GM12878 (cell line): ENCODE results near the gene PAQR9. TPM values are rescaled to one million over a fixed set of nuclear protein-coding genes. Genes with fewer than 3 reads are reported as not detected.
A peak's percentile ranks its signal among the peaks of the same experiment; 100 is the strongest.

Source experiments
- BHLHE40 ChIP-seq, 2 experiments: fragments of 450-650 bp in 1 of 2; IDR thresholded peaks; 2 replicates each; pipeline ENCODE4 v1.6.1; 2011 to 2017; ENCODE audit warnings: low read depth in 2 of 2, borderline replicate concordance in 1 of 2, improper control_type of control experiment in 1 of 2, low read length in 1 of 2, mild to moderate bottlenecking in 1 of 2
- BMI1 ChIP-seq: fragments of 450-650 bp; IDR thresholded peaks from 2 replicates; pipeline ENCODE4 v1.6.1; 2016; ENCODE audit warnings: mild to moderate bottlenecking, moderate library complexity, borderline replicate concordance
- EZH2 ChIP-seq: IDR thresholded peaks from 2 replicates; pipeline ENCODE4 v1.6.1; 2012; ENCODE audit warnings: low read depth, mild to moderate bottlenecking, control low read depth, inconsistent platforms, low read length, borderline replicate concordance; ENCODE audit not compliant: control insufficient read depth
- IKZF1 ChIP-seq: fragments of 450-650 bp; conservative IDR thresholded peaks from 2 replicates; pipeline ENCODE4 v1.6.1; 2017; ENCODE audit warnings: antibody characterized with exemption, mild to moderate bottlenecking
- MTA2 ChIP-seq: fragments of 450-650 bp; IDR thresholded peaks from 2 replicates; pipeline ENCODE4 v1.6.1; 2016; ENCODE audit warnings: low read depth, mild to moderate bottlenecking, moderate library complexity
- MYB ChIP-seq: fragments of 150-350 bp; IDR thresholded peaks from 2 replicates; pipeline ENCODE4 v1.6.1; 2014; ENCODE audit warnings: mild to moderate bottlenecking, low read depth, low read length, borderline replicate concordance
- NFYB ChIP-seq: IDR thresholded peaks from 2 replicates; pipeline ENCODE4 v1.6.1; 2011; ENCODE audit warnings: low read depth, mild to moderate bottlenecking, low read length, improper control_type of control experiment, moderate library complexity; ENCODE audit not compliant: insufficient read depth
- NR2C1 ChIP-seq: fragments of 450-650 bp; IDR thresholded peaks from 2 replicates; pipeline ENCODE4 v1.6.1; 2017; ENCODE audit warnings: antibody characterized with exemption, mild to moderate bottlenecking, moderate library complexity
- NRF1 ChIP-seq: conservative IDR thresholded peaks from 2 replicates; pipeline ENCODE4 v1.6.1; 2011; ENCODE audit warnings: mild to moderate bottlenecking, low read depth, low read length, improper control_type of control experiment
- PBX3 ChIP-seq: IDR thresholded peaks from 2 replicates; pipeline ENCODE4 v1.6.1; 2011; ENCODE audit warnings: mild to moderate bottlenecking, low read depth, low read length, moderate library complexity; ENCODE audit not compliant: insufficient replicate concordance
- POLR2AphosphoS5 ChIP-seq: IDR thresholded peaks from 2 replicates; pipeline ENCODE4 v1.6.1; 2011; ENCODE audit warnings: mild to moderate bottlenecking, low read length, inconsistent platforms
- POU2F2 ChIP-seq: IDR thresholded peaks from 3 replicates; pipeline ENCODE4 v1.6.1; 2011; ENCODE audit warnings: low read depth, mild to moderate bottlenecking, low read length, borderline replicate concordance
- RAD51 ChIP-seq: fragments of 450-650 bp; IDR thresholded peaks from 2 replicates; pipeline ENCODE4 v1.6.1; 2016; ENCODE audit warnings: moderate library complexity, mild to moderate bottlenecking, inconsistent platforms
- RBBP5 ChIP-seq: fragments of 200-600 bp; sonication (generic); conservative IDR thresholded peaks from 2 replicates; pipeline ENCODE4 v1.6.1; 2016
- SIX5 ChIP-seq: IDR thresholded peaks from 2 replicates; pipeline ENCODE4 v1.6.1; 2011; ENCODE audit warnings: mild to moderate bottlenecking, low read depth, low read length, moderate library complexity; ENCODE audit not compliant: severe bottlenecking
- USF1 ChIP-seq: IDR thresholded peaks from 2 replicates; pipeline ENCODE4 v1.6.1; 2011; ENCODE audit warnings: borderline replicate concordance, low read depth, mild to moderate bottlenecking, moderate library complexity, mixed read lengths, low read length; ENCODE audit not compliant: insufficient read depth; ENCODE audit errors: extremely low read length
- YY1 ChIP-seq: IDR thresholded peaks from 2 replicates; pipeline ENCODE4 v1.6.1; 2011; ENCODE audit warnings: low read depth, mild to moderate bottlenecking, low read length
- ZBED1 ChIP-seq: IDR thresholded peaks from 2 replicates; pipeline ENCODE4 v1.6.1; 2016; ENCODE audit warnings: borderline replicate concordance
- ZBTB4 ChIP-seq: fragments of 450-650 bp; formaldehyde crosslinking; IDR thresholded peaks from 2 replicates; pipeline ENCODE4 v1.4.0; 2022; ENCODE audit warnings: mild to moderate bottlenecking, moderate library complexity
- ZNF24 ChIP-seq: fragments of 450-650 bp; IDR thresholded peaks from 2 replicates; pipeline ENCODE4 v1.6.1; 2017; ENCODE audit warnings: antibody characterized with exemption, mild to moderate bottlenecking
- ZNF592 ChIP-seq: fragments of 450-650 bp; IDR thresholded peaks from 2 replicates; pipeline ENCODE4 v1.6.1; 2017; ENCODE audit warnings: mild to moderate bottlenecking, moderate library complexity
- polyA plus RNA-seq, 11 experiments: library from polyadenylated mRNA; depleted of rRNA in 4 of 11; unstranded in 6 of 11; stranded (reverse) in 5 of 11; fragments of >200 nt; fragmentation: Nextera tagmentation in 4 of 11; fragmentation: Illumina TruSeq in 1 of 11; extraction: Ambion mirVana in 4 of 11; extraction: Trizol in 1 of 11; gene quantifications; 1 replicate in 1 of 11; 2 replicates in 10 of 11; pipeline versions ENCODE4 v1.2.1 to v1.2.3, GENCODE V29; 2011 to 2016; ENCODE audit warnings: inconsistent platforms in 2 of 11, missing spikeins in 2 of 11, low read depth in 1 of 11
- total RNA-seq, 4 experiments: library from RNA; depleted of rRNA in 3 of 4; stranded (reverse); fragments of >200 nt in 3 of 4; fragmentation: Illumina TruSeq in 1 of 4; extraction: Trizol in 1 of 4; gene quantifications; 2 replicates each; pipeline versions ENCODE4 v1.2.1 to v1.2.3, GENCODE V29; 2013 to 2021

Gene PAQR9
- total and polyA plus RNA-seq, 10 of the 15 experiments (the other 5 are each of a cell fraction or from before 2014, with no cell fraction given) = not detected

GRCh38 chr3:143001369-143002082 lies 38.1 kb upstream of the PAQR9 start, which contains the start of gene U2SURP (continued):
- TF ChIP-seq PBX3 = no peak
- no peak for TF ChIP-seq BMI1
- TF ChIP-seq POLR2AphosphoS5 = peak; percentile 93
- TF ChIP-seq ZBED1 = no peak
- peak; percentile 98 for TF ChIP-seq YY1
- TF ChIP-seq NRF1 = no peak
- peak; percentile 87 for TF ChIP-seq IKZF1
- TF ChIP-seq MTA2 = peak; percentile 64
- TF ChIP-seq NFYB = no peak
- TF ChIP-seq POU2F2 = peak; percentile 63; the same call in 1 of the 3 replicates
- peak; percentile 99 for TF ChIP-seq BHLHE40 (IDR thresholded peaks at IDR 0.05; ENCODE audit: borderline replicate concordance in 1 of 2, low read depth in 2 of 2, low read length in 1 of 2)
- no peak for TF ChIP-seq EZH2
- no peak for TF ChIP-seq ZNF592
- TF ChIP-seq NR2C1 = peak; percentile 93
- TF ChIP-seq RAD51 = peak; percentile 98
- TF ChIP-seq USF1 = peak; percentile 95
- no peak for TF ChIP-seq ZBTB4 (CRISPR knock-in tag)
- no peak for TF ChIP-seq RBBP5
- TF ChIP-seq ZNF24 = peak; percentile 49
- TF ChIP-seq MYB = no peak
- peak; percentile 54 for TF ChIP-seq SIX5
